ENCODE data around the gene RPS6KL1.

Gene RPS6KL1

DNA sequence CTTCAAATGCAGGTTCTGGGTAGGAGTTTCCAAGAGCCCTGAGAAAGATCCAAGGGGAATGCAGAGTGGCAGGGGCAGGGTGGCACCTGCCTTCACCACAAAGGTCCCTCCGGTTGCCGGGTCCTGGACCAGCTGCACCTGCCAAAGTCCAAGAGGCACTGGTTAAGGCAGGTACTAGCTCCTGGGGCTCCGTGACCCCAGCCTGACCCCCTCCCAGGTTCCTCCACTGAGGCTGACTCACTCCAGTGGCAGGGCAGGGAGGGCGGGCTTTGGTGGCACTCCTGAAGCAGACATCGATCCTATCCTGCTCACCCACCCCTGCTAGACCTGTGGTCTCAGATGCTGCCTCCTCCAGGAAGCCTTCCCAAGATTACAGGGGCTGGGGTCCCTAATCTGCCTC lies 11.4 kb downstream of the RPS6KL1 start:
- H3K36me3 ChIP-seq (ENCODE audit: control insufficient read depth in 2 of 2, insufficient read depth in 2 of 2, low read length in 2 of 2): no peaks in the 10 kb centered on the region
- no peak overlapping the region for H3K9ac ChIP-seq (ENCODE audit: low read length in 2 of 2)
- no peaks in the 10 kb centered on the region for H3K9me3 ChIP-seq (ENCODE audit: control insufficient read depth in 2 of 2, low read length in 2 of 2)
- H3K27me3 ChIP-seq (ENCODE audit: control insufficient read depth in 1 of 2, insufficient read depth in 2 of 2, low read length in 2 of 2): no peaks in the 10 kb centered on the region
- H3K27ac ChIP-seq (ENCODE audit: low read length): no peak overlapping the region
- peaks cover 15% of the 10 kb centered on the region for H3K4me1 ChIP-seq (ENCODE audit: control insufficient read depth, insufficient read depth, low read length)
- H3K4me3 ChIP-seq (ENCODE audit: low read length in 2 of 2): no peak overlapping the region

DNA sequence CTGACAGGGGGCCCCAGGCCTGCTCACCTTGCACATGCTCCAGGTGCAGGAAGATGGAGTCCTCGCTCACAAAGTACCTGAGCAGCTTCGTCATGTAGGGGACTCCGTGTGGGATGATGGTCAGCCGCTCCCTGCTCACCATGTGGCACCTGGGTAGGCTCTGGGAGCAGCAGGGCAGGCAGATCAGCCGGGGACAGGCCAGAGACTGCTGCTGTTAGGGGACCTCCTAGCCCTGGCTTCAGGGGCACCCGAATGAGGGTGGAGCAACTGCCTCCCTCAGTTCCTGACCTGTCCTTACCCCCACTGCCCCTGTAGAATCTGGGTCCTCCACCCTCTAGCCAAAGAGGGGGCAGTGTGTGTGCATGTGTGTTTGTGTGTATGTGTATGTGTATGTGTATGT lies 11.8 kb downstream of the RPS6KL1 start:
- no peaks in the 10 kb centered on the region for H3K9me3 ChIP-seq (ENCODE audit: control insufficient read depth in 2 of 2, low read length in 2 of 2)
- H3K36me3 ChIP-seq (ENCODE audit: control insufficient read depth in 2 of 2, insufficient read depth in 2 of 2, low read length in 2 of 2): no peaks in the 10 kb centered on the region
- no peak overlapping the region for H3K27ac ChIP-seq (ENCODE audit: low read length)
- H3K27me3 ChIP-seq (ENCODE audit: control insufficient read depth in 1 of 2, insufficient read depth in 2 of 2, low read length in 2 of 2): no peaks in the 10 kb centered on the region
- no peak overlapping the region for H3K4me3 ChIP-seq (ENCODE audit: low read length in 2 of 2)
- H3K9ac ChIP-seq (ENCODE audit: low read length in 2 of 2): no peak overlapping the region
- H3K4me1 ChIP-seq (ENCODE audit: control insufficient read depth, insufficient read depth, low read length): peaks cover 11% of the 10 kb centered on the region

DNA sequence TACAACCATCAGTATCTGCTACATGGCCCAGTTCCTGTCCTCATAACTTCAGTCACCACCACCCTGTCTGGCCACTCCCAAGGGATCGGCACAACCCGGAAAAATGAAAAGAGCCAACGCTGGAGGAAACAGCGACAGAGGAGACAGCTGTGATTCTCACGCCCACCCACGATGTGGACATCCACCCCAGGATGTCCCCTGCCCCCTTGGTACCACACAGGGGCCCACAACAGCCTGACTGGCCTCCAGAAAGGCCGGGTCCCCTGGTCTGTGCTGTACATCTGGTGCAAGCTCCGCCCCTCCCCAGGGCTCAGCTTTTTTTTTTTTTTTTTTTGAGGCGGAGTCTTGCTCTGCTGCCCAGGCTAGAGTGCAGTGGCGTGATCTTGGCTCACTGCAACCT lies 12.5 kb downstream of the RPS6KL1 start:
- no peaks in the 10 kb centered on the region for H3K27me3 ChIP-seq (ENCODE audit: control insufficient read depth in 1 of 2, insufficient read depth in 2 of 2, low read length in 2 of 2)
- no peaks in the 10 kb centered on the region for H3K9me3 ChIP-seq (ENCODE audit: control insufficient read depth in 2 of 2, low read length in 2 of 2)
- no peak overlapping the region for H3K9ac ChIP-seq (ENCODE audit: low read length in 2 of 2)
- H3K4me3 ChIP-seq (ENCODE audit: low read length in 2 of 2): no peak overlapping the region
- no peak overlapping the region for H3K27ac ChIP-seq (ENCODE audit: low read length)
- H3K4me1 ChIP-seq (ENCODE audit: control insufficient read depth, insufficient read depth, low read length): peaks cover 16% of the 10 kb centered on the region
- no peaks in the 10 kb centered on the region for H3K36me3 ChIP-seq (ENCODE audit: control insufficient read depth in 2 of 2, insufficient read depth in 2 of 2, low read length in 2 of 2)

DNA sequence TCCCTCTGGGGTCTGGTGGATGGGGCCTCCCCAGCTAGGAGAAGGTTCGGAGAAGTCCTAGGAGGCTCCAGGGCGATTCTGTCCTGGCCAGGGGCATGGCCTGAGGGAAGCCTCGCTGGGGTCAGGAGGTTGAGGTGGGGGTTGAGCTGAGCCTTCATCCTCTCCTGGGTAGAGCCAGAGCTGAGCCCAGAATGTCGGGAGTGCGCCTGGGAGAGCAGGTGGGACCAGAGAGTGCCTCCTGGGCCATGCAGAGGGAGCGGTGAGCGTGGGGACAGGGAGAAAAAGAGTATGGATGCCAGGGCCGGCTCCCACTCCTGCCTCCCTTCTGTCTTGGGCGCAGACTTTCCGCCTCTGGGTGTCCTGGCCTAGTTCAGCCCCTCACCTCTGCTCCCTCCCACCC lies 13.1 kb downstream of the RPS6KL1 start:
- peaks cover 0 to 3% of the 10 kb centered on the region in 2 donors for H3K36me3 ChIP-seq (ENCODE audit: control insufficient read depth in 2 of 2, insufficient read depth in 2 of 2, low read length in 2 of 2)
- no peaks in the 10 kb centered on the region for H3K27me3 ChIP-seq (ENCODE audit: control insufficient read depth in 1 of 2, insufficient read depth in 2 of 2, low read length in 2 of 2)
- no peak overlapping the region for H3K27ac ChIP-seq (ENCODE audit: low read length)
- no peak overlapping the region for H3K9ac ChIP-seq (ENCODE audit: low read length in 2 of 2)
- no peaks in the 10 kb centered on the region for H3K9me3 ChIP-seq (ENCODE audit: control insufficient read depth in 2 of 2, low read length in 2 of 2)
- H3K4me3 ChIP-seq (ENCODE audit: low read length in 2 of 2): no peak overlapping the region
- H3K4me1 ChIP-seq (ENCODE audit: control insufficient read depth, insufficient read depth, low read length): peaks cover 22% of the 10 kb centered on the region

DNA sequence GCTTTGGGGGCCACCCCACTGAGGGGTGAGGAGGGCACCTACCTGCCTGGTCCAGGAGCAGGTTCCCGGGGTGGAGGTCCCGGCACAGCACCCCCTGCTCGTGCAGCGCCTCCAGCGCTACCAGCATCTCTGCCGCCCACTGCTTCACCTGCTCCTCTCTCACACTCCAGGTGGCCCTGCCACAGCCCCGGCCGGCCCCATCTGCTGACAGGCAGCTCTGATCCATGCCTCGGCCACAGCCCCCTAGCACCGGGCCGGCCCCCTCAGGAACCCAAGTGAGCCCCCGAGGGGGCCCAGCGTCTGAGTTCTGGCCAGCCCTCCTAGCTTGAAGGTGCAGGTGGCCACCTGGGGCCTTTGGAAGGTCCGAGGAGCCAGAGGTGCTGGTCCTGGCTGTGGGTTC lies 13.6 kb downstream of the RPS6KL1 start:
- Histone ChIP-seq H3K4me3 (ENCODE audit: low read length in 2 of 2) (no peak overlapping the region), H3K9ac (ENCODE audit: low read length in 2 of 2) (no peak overlapping the region), H3K27ac (ENCODE audit: low read length) (no peak overlapping the region), H3K4me1 (ENCODE audit: control insufficient read depth, insufficient read depth, low read length) (peaks cover 22% of the 10 kb centered on the region), H3K9me3 (ENCODE audit: control insufficient read depth in 2 of 2, low read length in 2 of 2) (no peaks in the 10 kb centered on the region), H3K27me3 (ENCODE audit: control insufficient read depth in 1 of 2, insufficient read depth in 2 of 2, low read length in 2 of 2) (no peaks in the 10 kb centered on the region), H3K36me3 (ENCODE audit: control insufficient read depth in 2 of 2, insufficient read depth in 2 of 2, low read length in 2 of 2) (peaks cover 3 to 4% of the 10 kb centered on the region in 2 donors)

DNA sequence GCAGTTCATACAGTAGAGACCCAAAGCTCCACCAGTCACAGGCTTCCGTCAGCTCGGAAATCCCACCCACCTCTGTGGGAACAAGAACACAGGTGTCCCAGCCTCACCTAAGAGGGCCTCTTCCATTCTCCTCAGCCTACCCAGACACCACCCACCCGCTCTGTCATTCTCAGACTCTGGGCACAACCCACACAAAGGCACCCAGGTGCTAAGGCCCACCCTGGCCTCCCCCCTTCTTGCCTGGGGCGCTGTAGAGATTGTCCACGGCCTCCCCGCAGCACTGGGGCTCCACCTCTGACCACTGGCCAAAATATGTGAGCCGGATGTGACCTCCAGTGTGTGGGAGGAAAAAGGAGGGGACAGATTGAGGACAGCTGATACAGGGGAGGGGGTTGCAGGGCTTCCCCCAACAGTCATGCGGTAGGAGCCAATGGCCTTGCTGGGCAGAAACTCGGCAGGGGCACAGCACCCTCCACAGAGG lies 14.2 kb downstream of the RPS6KL1 start:
- Histone ChIP-seq H3K27me3 (ENCODE audit: control insufficient read depth in 1 of 2, insufficient read depth in 2 of 2, low read length in 2 of 2) (no peaks in the 10 kb centered on the region), H3K9ac (ENCODE audit: low read length in 2 of 2) (no peak overlapping the region), H3K9me3 (ENCODE audit: control insufficient read depth in 2 of 2, low read length in 2 of 2) (no peaks in the 10 kb centered on the region), H3K27ac (ENCODE audit: low read length) (no peak overlapping the region), H3K36me3 (ENCODE audit: control insufficient read depth in 2 of 2, insufficient read depth in 2 of 2, low read length in 2 of 2) (peaks cover 5 to 7% of the 10 kb centered on the region in 2 donors), H3K4me3 (ENCODE audit: low read length in 2 of 2) (no peak overlapping the region), H3K4me1 (ENCODE audit: control insufficient read depth, insufficient read depth, low read length) (peaks cover 22% of the 10 kb centered on the region)

DNA sequence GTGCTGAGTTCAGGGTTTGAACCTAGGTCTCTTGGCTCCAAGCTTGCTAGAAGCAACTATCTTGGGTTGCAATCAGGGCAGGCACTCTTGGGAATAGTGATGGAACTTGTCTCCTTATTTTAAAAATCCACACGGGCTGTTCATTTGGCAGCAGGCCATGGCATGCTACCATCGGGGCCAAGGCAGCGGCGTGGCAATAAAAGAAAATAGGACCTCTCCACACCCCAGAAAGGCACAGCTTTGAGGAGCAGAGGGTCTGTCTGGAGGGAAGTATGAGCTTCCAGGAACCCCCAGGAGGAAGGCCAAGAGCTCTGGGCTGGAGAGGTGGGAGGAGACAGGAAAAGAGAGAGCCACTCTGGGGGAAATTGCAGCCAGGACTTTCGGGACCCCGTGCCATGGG lies 15.3 kb downstream of the RPS6KL1 start:
- Histone ChIP-seq H3K9ac (ENCODE audit: low read length in 2 of 2) (no peak overlapping the region), H3K27me3 (ENCODE audit: control insufficient read depth in 1 of 2, insufficient read depth in 2 of 2, low read length in 2 of 2) (no peaks in the 10 kb centered on the region), H3K27ac (ENCODE audit: low read length) (no peak overlapping the region), H3K4me3 (ENCODE audit: low read length in 2 of 2) (no peak overlapping the region), H3K36me3 (ENCODE audit: control insufficient read depth in 2 of 2, insufficient read depth in 2 of 2, low read length in 2 of 2) (peaks cover 10 to 12% of the 10 kb centered on the region in 2 donors), H3K4me1 (ENCODE audit: control insufficient read depth, insufficient read depth, low read length) (peaks cover 22% of the 10 kb centered on the region), H3K9me3 (ENCODE audit: control insufficient read depth in 2 of 2, low read length in 2 of 2) (no peaks in the 10 kb centered on the region)

DNA sequence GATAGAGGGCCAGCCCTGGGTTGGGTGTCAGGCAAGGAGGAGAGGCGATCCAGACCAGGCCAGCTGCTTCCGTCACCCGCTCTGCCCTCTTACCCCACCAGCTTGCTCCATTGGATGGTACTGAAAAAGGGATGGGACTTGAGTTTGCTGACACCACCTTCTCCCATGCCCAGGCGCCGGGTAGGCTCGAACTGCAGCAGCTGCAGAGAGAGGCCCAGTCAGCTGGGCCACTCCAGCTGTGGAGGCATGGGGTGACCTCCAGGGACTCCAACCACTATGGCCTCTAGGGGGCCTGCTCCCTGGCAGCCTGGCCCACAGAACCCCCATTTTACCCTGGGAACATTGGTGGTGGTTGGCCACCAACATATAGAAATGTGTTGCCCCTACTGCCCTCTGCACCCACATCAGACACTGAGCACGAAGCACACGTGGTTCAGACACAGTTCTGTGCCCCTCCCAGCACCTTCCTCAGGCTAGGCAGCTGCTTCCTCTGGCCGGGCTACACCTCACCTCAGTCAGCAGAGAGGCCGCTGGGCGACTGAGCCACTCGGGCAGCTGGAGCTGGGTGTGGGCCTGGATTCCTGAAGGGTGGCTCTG lies 16.0 kb downstream of the RPS6KL1 start:
- Histone ChIP-seq H3K4me3 (ENCODE audit: low read length in 2 of 2) (no peak overlapping the region), H3K27ac (ENCODE audit: low read length) (no peak overlapping the region), H3K27me3 (ENCODE audit: control insufficient read depth in 1 of 2, insufficient read depth in 2 of 2, low read length in 2 of 2) (no peaks in the 10 kb centered on the region), H3K9ac (ENCODE audit: low read length in 2 of 2) (no peak overlapping the region), H3K4me1 (ENCODE audit: control insufficient read depth, insufficient read depth, low read length) (peaks cover 22% of the 10 kb centered on the region), H3K9me3 (ENCODE audit: control insufficient read depth in 2 of 2, low read length in 2 of 2) (no peaks in the 10 kb centered on the region), H3K36me3 (ENCODE audit: control insufficient read depth in 2 of 2, insufficient read depth in 2 of 2, low read length in 2 of 2) (peaks cover 16 to 20% of the 10 kb centered on the region in 2 donors)

DNA sequence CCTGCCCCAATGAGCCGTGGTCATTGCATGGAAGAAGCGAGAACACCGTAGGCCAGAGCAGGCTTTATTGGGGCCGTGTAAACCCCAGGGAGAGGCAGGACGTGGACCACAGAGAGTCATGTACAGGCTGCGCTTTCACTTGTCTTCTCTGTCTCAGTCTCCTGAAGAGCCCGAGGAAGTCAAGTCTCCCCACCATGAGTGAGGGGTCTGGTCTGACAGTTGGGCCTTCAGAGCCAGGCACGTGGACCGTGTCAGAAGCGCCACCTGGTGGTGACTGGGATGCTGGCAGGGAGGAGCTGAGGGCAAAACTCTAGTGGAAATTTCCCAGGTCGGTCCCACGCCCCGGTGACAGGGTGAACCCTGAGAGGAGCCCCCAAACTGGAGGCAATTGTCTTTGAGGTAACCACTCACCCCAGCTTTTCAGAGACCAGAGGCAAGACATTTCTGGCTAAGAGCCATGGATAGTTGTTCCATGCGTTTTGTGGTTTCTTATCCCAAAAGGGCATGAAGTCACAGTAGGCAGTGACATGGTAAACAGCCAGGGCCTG lies 17.4 kb downstream of the RPS6KL1 start:
- H3K9me3 ChIP-seq (ENCODE audit: control insufficient read depth in 2 of 2, low read length in 2 of 2): no peaks in the 10 kb centered on the region
- peak overlapping the region in 1 of 2 donors; percentile 32 for H3K9ac ChIP-seq (ENCODE audit: low read length in 2 of 2)
- H3K36me3 ChIP-seq (ENCODE audit: control insufficient read depth in 2 of 2, insufficient read depth in 2 of 2, low read length in 2 of 2): peaks cover 28 to 32% of the 10 kb centered on the region in 2 donors
- no peak overlapping the region for H3K4me3 ChIP-seq (ENCODE audit: low read length in 2 of 2)
- no peak overlapping the region for H3K27ac ChIP-seq (ENCODE audit: low read length)
- peaks cover 22% of the 10 kb centered on the region for H3K4me1 ChIP-seq (ENCODE audit: control insufficient read depth, insufficient read depth, low read length)
- H3K27me3 ChIP-seq (ENCODE audit: control insufficient read depth in 1 of 2, insufficient read depth in 2 of 2, low read length in 2 of 2): no peaks in the 10 kb centered on the region

DNA sequence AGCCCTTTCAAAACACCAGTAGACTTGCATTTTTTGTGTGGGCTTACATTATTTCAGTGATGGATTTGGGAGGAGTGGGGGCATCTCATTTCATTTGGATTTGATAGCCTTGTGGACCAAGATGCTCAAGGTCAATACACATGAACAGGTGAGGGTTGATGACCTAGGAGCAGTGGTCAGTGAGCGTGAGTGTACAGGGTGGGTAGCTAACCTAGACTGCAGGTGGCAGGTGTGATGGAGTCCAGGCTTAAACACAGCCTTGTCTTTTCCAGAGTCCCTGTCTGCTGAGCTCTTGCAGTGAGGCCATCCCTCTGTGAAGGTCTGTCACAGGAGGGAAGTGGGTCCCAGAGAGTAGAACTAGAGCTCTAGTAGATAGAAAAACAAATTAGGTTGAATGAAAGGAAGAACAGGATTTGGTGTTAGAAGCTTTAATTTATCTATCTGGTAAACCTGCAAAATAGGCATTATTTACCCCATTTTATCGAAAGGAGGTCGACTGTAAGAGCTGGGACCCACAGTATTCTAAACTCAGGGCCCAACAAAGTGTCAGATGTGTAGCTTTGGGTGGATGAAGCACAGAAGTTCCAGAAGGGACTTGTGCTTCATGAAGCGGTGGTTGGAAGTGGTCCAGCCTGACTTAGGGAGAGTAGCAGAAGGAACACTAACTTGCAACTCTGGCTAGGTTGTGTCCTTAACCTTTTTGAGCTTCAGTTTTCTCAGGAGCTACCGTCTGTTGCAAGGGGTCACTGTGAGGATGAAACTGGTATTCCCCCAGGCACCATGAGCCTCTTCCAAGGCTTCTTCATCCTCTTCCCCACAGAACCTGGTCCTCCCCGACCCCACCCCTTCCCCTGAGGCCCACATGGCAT lies 18.2 kb downstream of the RPS6KL1 start:
- no peak overlapping the region for H3K27ac ChIP-seq (ENCODE audit: low read length)
- H3K4me1 ChIP-seq (ENCODE audit: control insufficient read depth, insufficient read depth, low read length): peaks cover 22% of the 10 kb centered on the region
- no peaks in the 10 kb centered on the region for H3K9me3 ChIP-seq (ENCODE audit: control insufficient read depth in 2 of 2, low read length in 2 of 2)
- H3K4me3 ChIP-seq (ENCODE audit: low read length in 2 of 2): no peak overlapping the region
- no peaks in the 10 kb centered on the region for H3K27me3 ChIP-seq (ENCODE audit: control insufficient read depth in 1 of 2, insufficient read depth in 2 of 2, low read length in 2 of 2)
- no peak overlapping the region for H3K9ac ChIP-seq (ENCODE audit: low read length in 2 of 2)
- peaks cover 36 to 39% of the 10 kb centered on the region in 2 donors for H3K36me3 ChIP-seq (ENCODE audit: control insufficient read depth in 2 of 2, insufficient read depth in 2 of 2, low read length in 2 of 2)

Measured in stomach smooth muscle (tissue), 2 donors.